ENCODE results near the gene CHRNB4.

GRCh38 chr15:78605201-78605600 is 35.8 kb downstream of the CHRNB4 start:
- TF ChIP-seq CTCF (IDR thresholded peaks at IDR 0.05) (no peak), POLR2A (IDR thresholded peaks at IDR 0.05) (no peak)

All from right lobe of liver (tissue), 4 donors.